HEK293 (cell line): ENCODE data around the gene PRKD1.
A peak's percentile ranks its signal among the peaks of the same experiment; 100 is the strongest.
"Not testable (repeated sequence)": the region's sequence is repeated elsewhere in the genome, so short reads cannot be mapped to it uniquely, and the experiment has no call there.

ENCODE experiments used
- CTCF ChIA-PET: fragments of 350-600 bp; formaldehyde crosslinking; extraction: SDS; loops from one replicate; lab custom pipeline; 2021; ENCODE audit warnings: antibody characterized with exemption; lab: Yijun Ruan, JAX
- POLR2A ChIA-PET: fragments of 300-600 bp; formaldehyde crosslinking; extraction: SDS; loops from one replicate; lab custom pipeline; 2020; ENCODE audit warnings: antibody characterized with exemption, inconsistent platforms; lab: Yijun Ruan, JAX
- H3K27ac ChIP-seq: fragments of 200-500 bp; sonication (Bioruptor generic); 2 replicates; pipeline ENCODE4 v1.5.1; 2014; ENCODE audit warnings: low read depth, low read length, control low read depth, inconsistent platforms; ENCODE audit errors: extremely low read depth
- H3K36me3 ChIP-seq, 2 experiments: fragments of 200-500 bp in 1 of 2; sonication (Bioruptor generic) in 1 of 2; 1 replicate in 1 of 2; 2 replicates in 1 of 2; pipeline ENCODE4 v1.5.1; 2014 to 2017; ENCODE audit warnings: inconsistent platforms in 2 of 2, low read length in 2 of 2; ENCODE audit not compliant: control insufficient read depth in 2 of 2, insufficient read depth in 1 of 2
- H3K4me1 ChIP-seq: fragments of 200-500 bp; sonication (Bioruptor generic); 2 replicates; pipeline ENCODE4 v1.5.1; 2014; ENCODE audit warnings: mild to moderate bottlenecking, low read length, inconsistent platforms; ENCODE audit not compliant: control insufficient read depth, insufficient read depth
- H3K4me3 ChIP-seq: 2 replicates; pipeline ENCODE4 v1.5.1; 2011; ENCODE audit warnings: low read depth, mild to moderate bottlenecking, control low read depth, low read length, moderate library complexity
- H3K9me3 ChIP-seq: fragments of 200-500 bp; sonication (Bioruptor generic); 2 replicates; pipeline ENCODE4 v1.5.1; 2014; ENCODE audit warnings: low read depth, low read length, inconsistent platforms; ENCODE audit not compliant: control insufficient read depth, insufficient read depth
- BCL11B ChIP-seq: fragments of 450-650 bp; formaldehyde crosslinking; IDR thresholded peaks from 2 replicates; pipeline ENCODE4 v1.5.1; 2016; ENCODE audit warnings: low read depth, missing biosample characterization, missing genetic modification characterization
- EGR2 ChIP-seq: fragments of 450-650 bp; formaldehyde crosslinking; IDR thresholded peaks from 2 replicates; pipeline ENCODE4 v1.5.1; 2016; ENCODE audit warnings: low read depth, missing biosample characterization, missing genetic modification characterization
- FEZF1 ChIP-seq: fragments of 450-650 bp; formaldehyde crosslinking; IDR thresholded peaks from 2 replicates; pipeline ENCODE4 v1.5.1; 2016; ENCODE audit warnings: missing biosample characterization, missing genetic modification characterization
- GFI1B ChIP-seq: fragments of 450-650 bp; formaldehyde crosslinking; IDR thresholded peaks from 2 replicates; pipeline ENCODE4 v1.5.1; 2016; ENCODE audit warnings: missing biosample characterization, missing genetic modification characterization
- OSR2 ChIP-seq: fragments of 450-650 bp; formaldehyde crosslinking; IDR thresholded peaks from 2 replicates; pipeline ENCODE4 v1.5.1; 2016; ENCODE audit warnings: missing biosample characterization, missing genetic modification characterization
- SP7 ChIP-seq: fragments of 450-650 bp; formaldehyde crosslinking; IDR thresholded peaks from 2 replicates; pipeline ENCODE4 v1.5.1; 2016; ENCODE audit warnings: missing biosample characterization, missing genetic modification characterization
- YY1 ChIP-seq: fragments of 450-650 bp; formaldehyde crosslinking; IDR thresholded peaks from 2 replicates; pipeline ENCODE4 v1.5.1; 2018; ENCODE audit warnings: missing biosample characterization, missing genetic modification characterization
- ZNF133 ChIP-seq: fragments of 450-650 bp; formaldehyde crosslinking; IDR thresholded peaks from 2 replicates; pipeline ENCODE4 v1.5.1; 2016; ENCODE audit warnings: missing biosample characterization, missing genetic modification characterization
- ZNF175 ChIP-seq: fragments of 450-650 bp; formaldehyde crosslinking; IDR thresholded peaks from 2 replicates; pipeline ENCODE4 v1.5.1; 2016; ENCODE audit warnings: missing biosample characterization, missing genetic modification characterization
- ZNF19 ChIP-seq: fragments of 450-650 bp; formaldehyde crosslinking; IDR thresholded peaks from 2 replicates; pipeline ENCODE4; 2016; ENCODE audit warnings: missing biosample characterization, missing genetic modification characterization, low read depth
- ZNF211 ChIP-seq: fragments of 450-650 bp; formaldehyde crosslinking; IDR thresholded peaks from 2 replicates; pipeline ENCODE4 v1.5.1; 2016; ENCODE audit warnings: low read depth, missing biosample characterization, missing genetic modification characterization
- ZNF239 ChIP-seq: fragments of 450-650 bp; formaldehyde crosslinking; IDR thresholded peaks from 2 replicates; pipeline ENCODE4 v1.5.1; 2016; ENCODE audit warnings: missing biosample characterization, missing genetic modification characterization
- ZNF549 ChIP-seq: fragments of 450-650 bp; IDR thresholded peaks from 2 replicates; pipeline ENCODE4 v1.5.1; 2018; ENCODE audit warnings: missing biosample characterization, missing genetic modification characterization, mild to moderate bottlenecking, inconsistent platforms, moderate library complexity
- ZNF629 ChIP-seq: fragments of 450-650 bp; formaldehyde crosslinking; IDR thresholded peaks from 2 replicates; pipeline ENCODE4 v1.5.1; 2017; ENCODE audit warnings: missing biosample characterization, missing genetic modification characterization
- ZNF837 ChIP-seq: fragments of 450-650 bp; formaldehyde crosslinking; IDR thresholded peaks from 2 replicates; pipeline ENCODE4 v1.5.1; 2016; ENCODE audit warnings: missing biosample characterization, missing genetic modification characterization
- TF ChIP-seq, protein P1 (sequence below): fragments of 450-650 bp; formaldehyde crosslinking; IDR thresholded peaks from 2 replicates; pipeline ENCODE4 v1.5.1; 2016; ENCODE audit warnings: missing biosample characterization, missing genetic modification characterization, low read depth
- TF ChIP-seq, protein P2 (sequence below): fragments of 450-650 bp; formaldehyde crosslinking; IDR thresholded peaks from 2 replicates; pipeline ENCODE4 v1.5.1; 2016; ENCODE audit warnings: missing biosample characterization, missing genetic modification characterization
- TF ChIP-seq, protein P3 (sequence below): fragments of 450-650 bp; formaldehyde crosslinking; IDR thresholded peaks from 2 replicates; pipeline ENCODE4 v1.5.1; 2016; ENCODE audit warnings: missing biosample characterization, missing genetic modification characterization
- TF ChIP-seq, protein P4 (sequence below): fragments of 450-650 bp; formaldehyde crosslinking; IDR thresholded peaks from 2 replicates; pipeline ENCODE4 v1.5.1; 2016; ENCODE audit warnings: missing biosample characterization, missing genetic modification characterization
- TF ChIP-seq, protein P5 (sequence below): fragments of 450-650 bp; formaldehyde crosslinking; IDR thresholded peaks from 2 replicates; pipeline ENCODE4 v1.5.1; 2017; ENCODE audit warnings: missing biosample characterization, missing genetic modification characterization

The PRKD1 gene

DNA sequence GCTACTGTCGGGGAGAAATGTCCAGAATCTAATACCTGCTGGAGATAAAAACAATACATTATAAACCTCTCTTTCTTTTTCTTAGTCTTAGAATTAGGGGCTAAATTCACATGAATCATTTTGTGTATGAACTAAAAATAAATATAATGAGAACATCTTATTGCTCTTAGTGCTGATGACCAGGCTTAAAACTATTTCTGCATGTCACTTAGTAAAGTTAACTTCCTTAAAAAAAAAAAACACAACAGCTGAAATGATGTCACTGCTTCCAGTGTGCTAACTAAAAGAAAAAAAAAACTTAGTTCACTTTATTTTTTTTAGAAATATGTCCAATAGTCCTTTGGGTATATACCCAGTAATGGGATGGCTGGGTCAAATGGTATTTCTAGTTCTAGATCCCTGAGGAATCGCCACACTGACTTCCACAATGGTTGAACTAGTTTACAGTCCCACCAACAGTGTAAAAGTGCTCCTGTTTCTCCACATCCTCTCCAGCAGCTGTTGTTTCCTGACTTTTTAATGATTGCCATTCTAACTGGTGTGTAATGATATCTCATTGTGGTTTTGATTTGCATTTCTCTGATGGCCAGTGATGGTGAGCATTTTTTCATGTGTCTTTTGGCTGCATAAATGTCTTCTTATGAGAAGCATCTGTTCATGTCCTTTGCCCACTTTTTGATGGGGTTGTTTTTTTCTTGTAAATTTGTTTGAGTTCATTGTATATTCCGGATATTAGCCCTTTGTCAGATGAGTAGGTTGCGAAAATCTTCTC is 200.9 kb downstream of the PRKD1 start:
- peaks cover 13% of the 10 kb centered on the region for H3K4me1 ChIP-seq
- H3K4me3 ChIP-seq: not testable (repeated sequence)
- TF ChIP-seq OSR2: peak; percentile 58
- TF ChIP-seq FEZF1 (tag by site-specific recombination): peak; percentile 35; the same call in 1 of the 2 replicates
- TF ChIP-seq, protein P1, sequence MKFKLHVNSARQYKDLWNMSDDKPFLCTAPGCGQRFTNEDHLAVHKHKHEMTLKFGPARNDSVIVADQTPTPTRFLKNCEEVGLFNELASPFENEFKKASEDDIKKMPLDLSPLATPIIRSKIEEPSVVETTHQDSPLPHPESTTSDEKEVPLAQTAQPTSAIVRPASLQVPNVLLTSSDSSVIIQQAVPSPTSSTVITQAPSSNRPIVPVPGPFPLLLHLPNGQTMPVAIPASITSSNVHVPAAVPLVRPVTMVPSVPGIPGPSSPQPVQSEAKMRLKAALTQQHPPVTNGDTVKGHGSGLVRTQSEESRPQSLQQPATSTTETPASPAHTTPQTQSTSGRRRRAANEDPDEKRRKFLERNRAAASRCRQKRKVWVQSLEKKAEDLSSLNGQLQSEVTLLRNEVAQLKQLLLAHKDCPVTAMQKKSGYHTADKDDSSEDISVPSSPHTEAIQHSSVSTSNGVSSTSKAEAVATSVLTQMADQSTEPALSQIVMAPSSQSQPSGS (tag by site-specific recombination): peak; percentile 29; the same call in 1 of the 2 replicates
- TF ChIP-seq ZNF133 (tag by site-specific recombination): peak; percentile 52
- TF ChIP-seq, all 188 proteins: peak for 4; not testable (repeated sequence) for 184
- CTCF ChIA-PET, H3K36me3 ChIP-seq, H3K27ac ChIP-seq, POLR2A ChIA-PET, H3K9me3 ChIP-seq: not testable (repeated sequence)

DNA sequence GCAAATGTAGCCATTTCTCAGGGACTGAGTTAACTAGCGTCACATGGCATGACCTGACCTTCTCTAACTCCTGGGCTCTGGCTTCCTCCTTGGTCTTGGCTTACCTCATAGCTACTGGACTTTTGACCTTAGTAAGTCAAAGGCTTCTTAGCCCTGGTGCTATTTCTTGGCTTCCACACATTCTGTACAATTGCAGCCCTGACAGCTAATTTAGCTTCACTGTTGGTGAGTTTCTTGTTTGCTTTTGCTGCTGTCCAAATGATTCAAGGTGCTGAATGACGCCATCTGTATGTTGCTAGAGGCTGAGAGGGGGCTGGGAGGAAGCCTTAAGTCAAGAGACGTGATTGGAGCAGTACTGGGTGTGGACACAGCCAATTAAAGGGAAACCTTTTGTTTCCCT is 202.7 kb downstream of the PRKD1 start:
- Histone ChIP-seq H3K4me1 (peaks cover 13% of the 10 kb centered on the region), H3K36me3 (no peaks in the 10 kb centered on the region), H3K27ac (no peak overlapping the region), H3K4me3 (no peak overlapping the region), H3K9me3 (no peaks in the 10 kb centered on the region)
- POLR2A ChIA-PET: interaction anchor here (0.6 kb wide), 1 partner anchor 198 kb away, joined by 3 read pairs; no protein-coding TSS in a partner anchor
- CTCF ChIA-PET: no interaction called here
- TF ChIP-seq YY1: no peak
- no peak for TF ChIP-seq BCL11B (tag by site-specific recombination)
- TF ChIP-seq SP7 (tag by site-specific recombination): no peak
- TF ChIP-seq, protein P2, sequence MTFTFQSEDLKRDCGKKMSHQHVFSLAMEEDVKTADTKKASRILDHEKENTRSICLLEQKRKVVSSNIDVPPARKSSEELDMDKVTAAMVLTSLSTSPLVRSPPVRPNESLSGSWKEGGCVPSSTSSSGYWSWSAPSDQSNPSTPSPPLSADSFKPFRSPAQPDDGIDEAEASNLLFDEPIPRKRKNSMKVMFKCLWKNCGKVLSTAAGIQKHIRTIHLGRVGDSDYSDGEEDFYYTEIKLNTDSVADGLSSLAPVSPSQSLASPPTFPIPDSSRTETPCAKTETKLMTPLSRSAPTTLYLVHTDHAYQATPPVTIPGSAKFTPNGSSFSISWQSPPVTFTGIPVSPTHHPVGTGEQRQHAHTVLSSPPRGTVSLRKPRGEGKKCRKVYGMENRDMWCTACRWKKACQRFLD (tag by site-specific recombination): no peak
- TF ChIP-seq, protein P3, sequence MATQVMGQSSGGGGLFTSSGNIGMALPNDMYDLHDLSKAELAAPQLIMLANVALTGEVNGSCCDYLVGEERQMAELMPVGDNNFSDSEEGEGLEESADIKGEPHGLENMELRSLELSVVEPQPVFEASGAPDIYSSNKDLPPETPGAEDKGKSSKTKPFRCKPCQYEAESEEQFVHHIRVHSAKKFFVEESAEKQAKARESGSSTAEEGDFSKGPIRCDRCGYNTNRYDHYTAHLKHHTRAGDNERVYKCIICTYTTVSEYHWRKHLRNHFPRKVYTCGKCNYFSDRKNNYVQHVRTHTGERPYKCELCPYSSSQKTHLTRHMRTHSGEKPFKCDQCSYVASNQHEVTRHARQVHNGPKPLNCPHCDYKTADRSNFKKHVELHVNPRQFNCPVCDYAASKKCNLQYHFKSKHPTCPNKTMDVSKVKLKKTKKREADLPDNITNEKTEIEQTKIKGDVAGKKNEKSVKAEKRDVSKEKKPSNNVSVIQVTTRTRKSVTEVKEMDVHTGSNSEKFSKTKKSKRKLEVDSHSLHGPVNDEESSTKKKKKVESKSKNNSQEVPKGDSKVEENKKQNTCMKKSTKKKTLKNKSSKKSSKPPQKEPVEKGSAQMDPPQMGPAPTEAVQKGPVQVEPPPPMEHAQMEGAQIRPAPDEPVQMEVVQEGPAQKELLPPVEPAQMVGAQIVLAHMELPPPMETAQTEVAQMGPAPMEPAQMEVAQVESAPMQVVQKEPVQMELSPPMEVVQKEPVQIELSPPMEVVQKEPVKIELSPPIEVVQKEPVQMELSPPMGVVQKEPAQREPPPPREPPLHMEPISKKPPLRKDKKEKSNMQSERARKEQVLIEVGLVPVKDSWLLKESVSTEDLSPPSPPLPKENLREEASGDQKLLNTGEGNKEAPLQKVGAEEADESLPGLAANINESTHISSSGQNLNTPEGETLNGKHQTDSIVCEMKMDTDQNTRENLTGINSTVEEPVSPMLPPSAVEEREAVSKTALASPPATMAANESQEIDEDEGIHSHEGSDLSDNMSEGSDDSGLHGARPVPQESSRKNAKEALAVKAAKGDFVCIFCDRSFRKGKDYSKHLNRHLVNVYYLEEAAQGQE (tag by site-specific recombination): peak; percentile 99
- TF ChIP-seq ZNF549 (tag by site-specific recombination): peak; percentile 82
- TF ChIP-seq, protein P1 (tag by site-specific recombination): peak; percentile 45
- peak; percentile 56; the same call in 1 of the 2 replicates for TF ChIP-seq ZNF629 (tag by site-specific recombination)
- TF ChIP-seq GFI1B (tag by site-specific recombination): 0 out of 2 replicates have a peak, but pooled peaks have one; percentile 22
- no peak for TF ChIP-seq ZNF211 (tag by site-specific recombination)
- TF ChIP-seq ZNF175 (tag by site-specific recombination): no peak
- no peak for TF ChIP-seq EGR2 (tag by site-specific recombination)
- no peak for TF ChIP-seq ZNF837
- TF ChIP-seq, protein P4, sequence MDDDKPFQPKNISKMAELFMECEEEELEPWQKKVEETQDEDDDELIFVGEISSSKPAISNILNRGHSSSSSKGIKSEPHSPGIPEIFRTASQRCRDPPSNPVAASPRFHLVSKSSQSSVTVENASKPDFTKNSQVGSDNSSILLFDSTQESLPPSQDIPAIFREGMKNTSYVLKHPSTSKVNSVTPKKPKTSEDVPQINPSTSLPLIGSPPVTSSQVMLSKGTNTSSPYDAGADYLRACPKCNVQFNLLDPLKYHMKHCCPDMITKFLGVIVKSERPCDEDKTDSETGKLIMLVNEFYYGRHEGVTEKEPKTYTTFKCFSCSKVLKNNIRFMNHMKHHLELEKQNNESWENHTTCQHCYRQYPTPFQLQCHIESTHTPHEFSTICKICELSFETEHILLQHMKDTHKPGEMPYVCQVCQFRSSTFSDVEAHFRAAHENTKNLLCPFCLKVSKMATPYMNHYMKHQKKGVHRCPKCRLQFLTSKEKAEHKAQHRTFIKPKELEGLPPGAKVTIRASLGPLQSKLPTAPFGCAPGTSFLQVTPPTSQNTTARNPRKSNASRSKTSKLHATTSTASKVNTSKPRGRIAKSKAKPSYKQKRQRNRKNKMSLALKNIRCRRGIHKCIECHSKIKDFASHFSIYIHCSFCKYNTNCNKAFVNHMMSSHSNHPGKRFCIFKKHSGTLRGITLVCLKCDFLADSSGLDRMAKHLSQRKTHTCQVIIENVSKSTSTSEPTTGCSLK (tag by site-specific recombination): no peak
- TF ChIP-seq ZNF239 (tag by site-specific recombination): peak; percentile 35; the same call in 1 of the 2 replicates
- TF ChIP-seq OSR2: 0 out of 2 replicates have a peak, but pooled peaks have one; percentile 23
- TF ChIP-seq, protein P5, sequence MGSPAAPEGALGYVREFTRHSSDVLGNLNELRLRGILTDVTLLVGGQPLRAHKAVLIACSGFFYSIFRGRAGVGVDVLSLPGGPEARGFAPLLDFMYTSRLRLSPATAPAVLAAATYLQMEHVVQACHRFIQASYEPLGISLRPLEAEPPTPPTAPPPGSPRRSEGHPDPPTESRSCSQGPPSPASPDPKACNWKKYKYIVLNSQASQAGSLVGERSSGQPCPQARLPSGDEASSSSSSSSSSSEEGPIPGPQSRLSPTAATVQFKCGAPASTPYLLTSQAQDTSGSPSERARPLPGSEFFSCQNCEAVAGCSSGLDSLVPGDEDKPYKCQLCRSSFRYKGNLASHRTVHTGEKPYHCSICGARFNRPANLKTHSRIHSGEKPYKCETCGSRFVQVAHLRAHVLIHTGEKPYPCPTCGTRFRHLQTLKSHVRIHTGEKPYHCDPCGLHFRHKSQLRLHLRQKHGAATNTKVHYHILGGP: no peak
- TF ChIP-seq ZNF19: no peak
